HG03469 (cell line): ENCODE results near the gene DOCK11.
"Not testable (repeated sequence)": the region's sequence is repeated elsewhere in the genome, so short reads cannot be mapped to it uniquely, and the experiment has no call there.

ENCODE experiments used
- ATAC-seq: cut with Tn5 transposase; IDR thresholded peaks from one replicate; pipeline ENCODE4 v1.9.1; 2021; ENCODE audit warnings: mild to moderate bottlenecking, moderate library complexity, moderate number of reproducible peaks; ENCODE audit not compliant: unreplicated experiment

DOCK11 gene

GRCh38 chrX:118729042-118729652 is 233.5 kb downstream of the DOCK11 start:
- ATAC-seq = no peak

DNA sequence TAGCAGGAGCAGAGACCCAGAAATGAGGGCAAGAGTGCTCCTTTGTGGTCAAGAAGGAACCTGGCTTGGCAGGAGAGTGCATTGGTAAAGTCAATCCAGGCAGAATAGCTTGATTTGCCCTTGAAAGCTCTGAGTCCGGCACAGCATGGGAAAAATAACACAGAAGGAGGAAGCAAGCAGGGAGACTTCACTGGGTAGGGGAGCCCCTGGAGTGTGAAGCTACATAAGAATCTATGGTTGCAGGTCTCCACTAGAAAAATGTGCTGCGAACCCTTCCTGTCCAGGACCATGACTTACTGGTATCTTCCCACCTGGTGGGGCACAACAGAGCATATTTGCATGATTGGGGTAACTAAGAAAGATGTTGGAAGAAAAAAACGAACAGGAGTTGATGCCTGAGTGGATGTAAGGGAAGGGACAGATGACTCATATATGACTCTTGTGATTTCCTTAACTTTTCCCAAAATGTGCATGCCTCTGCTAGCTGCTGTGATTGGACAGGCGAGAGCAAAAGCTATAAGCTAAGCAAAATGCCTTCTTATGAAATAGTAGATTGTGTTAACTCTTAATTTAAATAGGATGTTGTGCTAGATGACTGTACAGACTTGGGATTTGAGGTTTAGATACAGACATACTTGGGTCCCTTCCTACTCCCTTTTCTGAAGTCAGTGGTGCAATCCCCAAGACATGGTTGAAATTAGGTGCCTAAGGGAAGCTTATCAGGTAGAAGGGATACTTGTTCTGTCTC is 235.1 kb downstream of the DOCK11 start:
- no peak for ATAC-seq

DNA sequence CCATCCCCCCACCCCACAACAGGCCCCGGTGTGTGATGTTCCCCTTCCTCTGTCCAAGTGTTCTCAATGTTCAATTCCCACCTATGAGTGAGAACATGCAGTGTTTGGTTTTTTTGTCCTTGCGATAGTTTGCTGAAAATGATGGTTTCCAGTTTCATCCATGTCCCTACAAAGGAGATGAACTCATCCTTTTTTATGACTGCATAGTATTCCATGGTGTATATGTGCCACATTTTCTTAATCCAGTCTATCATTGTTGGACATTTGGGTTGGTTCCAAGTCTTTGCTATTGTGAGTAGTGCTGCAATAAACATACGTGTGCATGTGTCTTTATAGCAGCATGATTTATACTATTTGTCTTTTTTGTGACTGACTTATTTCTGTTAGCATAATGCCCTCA is 236.9 kb downstream of the DOCK11 start:
- ATAC-seq = not testable (repeated sequence)

GRCh38 chrX:118734909-118735308 is 239.3 kb downstream of the DOCK11 start:
- no peak for ATAC-seq
